HG02763 (cell line): ENCODE measurements around the gene NUDT13.

ENCODE experiments used
- ATAC-seq: cut with Tn5 transposase; IDR thresholded peaks from one replicate; pipeline ENCODE4 v1.9.1; 2021; ENCODE audit warnings: mild to moderate bottlenecking, moderate library complexity; ENCODE audit not compliant: unreplicated experiment

NUDT13 gene

DNA sequence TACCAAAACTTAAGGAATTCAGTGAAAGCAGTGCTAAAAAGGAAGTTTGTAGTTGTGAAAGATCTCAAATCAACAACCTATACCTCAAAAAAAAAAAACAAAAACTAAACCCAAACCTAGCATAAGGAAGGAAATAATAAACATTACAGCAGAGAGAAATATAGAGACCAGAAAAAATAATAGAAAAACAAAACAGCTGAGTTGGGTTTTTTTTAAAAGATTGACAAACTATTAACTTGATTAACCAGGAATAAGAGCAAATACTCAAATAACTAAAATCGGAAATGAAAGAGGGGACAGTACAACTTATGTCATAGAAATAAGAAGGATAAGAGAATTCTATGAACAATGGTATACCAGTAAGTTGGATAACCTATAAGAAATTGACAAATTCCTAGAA is 50.8 kb downstream of the NUDT13 start:
- ATAC-seq: no peak

DNA sequence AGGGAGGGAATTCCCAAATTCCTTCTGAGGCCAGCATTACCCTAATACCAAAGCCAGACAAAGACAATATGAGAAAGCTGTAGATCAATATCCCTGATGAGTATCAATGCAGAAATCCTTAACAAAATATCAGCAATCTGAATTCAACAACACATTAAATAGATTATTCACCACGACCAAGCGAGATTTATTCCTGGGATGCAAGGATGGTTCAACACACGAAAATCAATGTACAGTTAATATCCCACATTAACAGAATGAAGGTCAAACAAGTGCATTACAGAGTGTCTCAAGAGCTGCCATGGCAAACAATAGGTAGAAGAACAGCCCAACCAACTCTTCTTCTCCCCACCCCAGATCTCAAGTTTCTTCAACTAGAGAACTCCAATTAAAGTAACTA is 51.4 kb downstream of the NUDT13 start:
- ATAC-seq: no peak

DNA sequence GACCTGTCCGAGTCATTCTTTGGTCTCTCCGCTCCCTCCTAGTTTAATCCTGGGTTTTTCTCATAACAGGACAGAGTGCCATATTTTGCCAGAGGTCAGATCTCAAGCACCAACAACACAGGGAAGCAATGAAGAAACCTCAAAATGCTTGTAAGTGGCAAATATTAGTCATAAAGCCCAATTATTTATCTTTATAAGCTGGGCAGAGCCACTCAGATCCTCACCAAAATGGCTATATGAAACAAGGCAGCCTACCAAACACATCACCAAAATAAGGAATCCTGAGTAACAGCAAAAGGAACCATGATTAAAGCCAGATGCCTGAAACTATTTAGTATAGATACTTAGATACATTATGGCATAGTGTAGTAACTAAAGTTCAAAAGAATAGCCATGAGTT is 52.8 kb downstream of the NUDT13 start:
- ATAC-seq: no peak

DNA sequence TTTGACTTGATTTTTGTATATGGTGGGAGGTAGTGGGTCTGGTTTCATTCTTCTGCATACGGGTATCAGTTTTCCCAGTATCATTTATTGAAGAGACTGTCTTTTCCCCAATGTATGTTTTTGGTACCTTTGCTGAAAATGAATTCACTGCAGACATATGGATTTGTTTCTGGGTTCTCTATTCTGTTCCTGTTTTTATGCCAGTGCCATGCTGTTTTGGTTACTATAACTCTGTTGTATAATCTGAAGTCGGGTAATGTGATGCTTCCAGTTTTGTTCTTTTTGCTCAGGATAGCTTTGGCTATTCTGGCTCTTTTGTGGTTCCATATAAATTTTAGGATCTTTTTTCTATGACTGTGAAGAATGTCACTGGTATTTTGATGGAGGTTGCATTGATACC is 56.7 kb downstream of the NUDT13 start:
- no peak for ATAC-seq

DNA sequence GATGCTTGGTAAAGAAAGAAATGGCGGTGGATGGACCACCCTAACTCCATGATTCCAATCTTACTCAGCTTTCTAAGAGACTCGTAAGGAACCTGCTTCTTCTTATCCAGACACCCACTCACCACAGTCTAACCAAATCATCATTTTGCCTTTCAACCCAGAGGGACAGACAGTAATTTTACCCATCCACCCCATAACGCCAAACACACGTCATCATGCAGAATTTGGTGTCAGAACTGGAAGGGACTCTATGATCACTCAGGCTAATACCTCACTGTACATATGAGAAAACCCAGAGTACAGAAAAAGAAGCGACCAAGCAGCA is 57.2 kb downstream of the NUDT13 start:
- ATAC-seq: no peak

DNA sequence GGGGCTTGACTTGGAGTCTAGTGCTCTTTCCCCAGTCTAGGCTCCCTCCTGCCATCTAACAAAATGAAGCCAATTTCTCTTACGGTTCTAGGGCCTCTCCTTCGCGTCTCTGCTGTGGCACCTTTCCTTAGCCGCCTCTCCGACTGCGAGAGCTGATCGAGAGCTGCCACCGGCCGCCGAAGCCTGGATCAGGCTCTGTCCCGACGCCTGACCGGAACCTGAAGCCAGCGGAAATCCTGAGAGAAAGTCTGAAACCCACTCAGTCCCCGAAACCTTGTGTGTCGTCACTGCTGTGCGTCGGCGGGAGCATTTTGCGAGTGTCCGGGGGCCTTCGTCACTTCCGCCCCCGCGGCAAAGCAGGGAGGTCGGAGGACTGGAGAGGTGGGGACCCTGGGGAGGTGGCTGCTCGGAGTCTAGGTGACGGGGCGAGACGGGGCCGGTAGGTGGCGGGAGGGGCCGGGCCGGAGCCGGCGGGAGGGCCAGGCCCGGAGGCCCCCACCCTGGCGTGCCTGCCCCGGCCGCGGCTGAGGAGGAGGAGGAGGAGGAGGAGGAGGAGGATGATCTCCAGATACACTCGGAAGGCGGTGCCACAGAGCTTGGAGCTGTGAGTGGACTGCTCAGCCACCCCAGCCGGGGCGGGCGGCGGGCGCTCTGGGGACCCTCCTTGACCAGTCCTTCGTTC is 57.7 kb downstream of the NUDT13 start, which contains the start of the genes ECD and FAM149B1:
Gene ECD, minus strand, starts transcription at position 226 of the 682 bp plus-strand sequence. CDS start 4,071 bp downstream, outside the sequence.
Gene FAM149B1, plus strand, starts transcription at position 337 of the 682 bp plus-strand sequence. Its CDS starts 221 bp downstream, at position 558.
- ATAC-seq: peak; percentile 93

DNA sequence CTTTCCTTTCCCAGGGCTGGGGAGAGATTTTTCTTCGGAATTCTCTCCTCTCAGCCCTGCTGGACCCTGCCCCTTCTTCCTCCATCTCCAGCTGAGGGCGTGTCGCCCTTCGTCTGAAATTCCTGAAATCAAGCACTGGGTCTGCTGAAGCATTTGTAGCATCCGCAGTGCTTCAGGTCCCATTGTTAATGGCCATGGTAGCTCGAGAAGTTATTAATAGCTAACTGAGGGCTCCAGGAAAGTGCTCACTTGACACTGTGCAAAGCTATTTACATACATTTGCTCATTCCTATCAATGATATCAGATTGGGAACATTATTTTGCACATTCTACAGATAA is 58.2 kb downstream of the NUDT13 start:
- ATAC-seq: no peak

DNA sequence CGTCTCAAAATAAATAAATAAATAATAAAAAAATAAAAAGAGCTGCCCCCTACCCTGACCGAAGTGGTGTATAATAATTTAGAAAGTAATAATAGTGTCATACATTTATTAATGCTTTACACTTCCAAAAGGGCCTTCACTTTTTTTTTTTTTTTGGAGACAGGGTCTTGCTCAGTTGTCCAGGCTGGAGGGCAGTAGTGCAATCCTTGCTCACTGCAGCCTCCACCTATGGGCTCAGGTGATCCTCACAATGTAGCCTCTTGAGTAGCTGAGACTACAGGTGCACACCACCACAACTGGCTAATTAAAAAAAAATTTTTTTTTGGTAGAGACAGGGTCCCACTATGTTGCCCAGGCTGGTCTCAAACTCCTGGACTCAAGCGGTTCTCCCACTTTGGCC is 59.1 kb downstream of the NUDT13 start:
- no peak for ATAC-seq

DNA sequence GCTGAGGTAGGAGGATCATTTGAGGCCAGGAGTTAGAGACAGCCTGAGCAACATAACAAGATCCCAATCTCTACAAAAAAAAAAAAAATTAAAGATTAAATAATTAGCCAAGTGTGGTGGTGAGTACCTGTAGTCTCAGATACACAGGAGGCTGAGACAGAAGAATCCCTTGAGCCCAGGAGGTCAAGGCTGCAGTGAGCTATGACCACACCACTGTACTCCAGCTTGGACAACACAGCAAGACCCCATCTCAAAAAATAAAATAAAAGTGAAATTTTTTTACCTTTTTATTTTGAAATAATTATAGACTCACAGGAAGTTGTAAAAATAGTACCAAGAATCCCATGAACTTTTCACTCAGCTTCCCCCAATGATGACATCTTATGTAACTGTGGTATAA is 62.6 kb downstream of the NUDT13 start:
- no peak for ATAC-seq

DNA sequence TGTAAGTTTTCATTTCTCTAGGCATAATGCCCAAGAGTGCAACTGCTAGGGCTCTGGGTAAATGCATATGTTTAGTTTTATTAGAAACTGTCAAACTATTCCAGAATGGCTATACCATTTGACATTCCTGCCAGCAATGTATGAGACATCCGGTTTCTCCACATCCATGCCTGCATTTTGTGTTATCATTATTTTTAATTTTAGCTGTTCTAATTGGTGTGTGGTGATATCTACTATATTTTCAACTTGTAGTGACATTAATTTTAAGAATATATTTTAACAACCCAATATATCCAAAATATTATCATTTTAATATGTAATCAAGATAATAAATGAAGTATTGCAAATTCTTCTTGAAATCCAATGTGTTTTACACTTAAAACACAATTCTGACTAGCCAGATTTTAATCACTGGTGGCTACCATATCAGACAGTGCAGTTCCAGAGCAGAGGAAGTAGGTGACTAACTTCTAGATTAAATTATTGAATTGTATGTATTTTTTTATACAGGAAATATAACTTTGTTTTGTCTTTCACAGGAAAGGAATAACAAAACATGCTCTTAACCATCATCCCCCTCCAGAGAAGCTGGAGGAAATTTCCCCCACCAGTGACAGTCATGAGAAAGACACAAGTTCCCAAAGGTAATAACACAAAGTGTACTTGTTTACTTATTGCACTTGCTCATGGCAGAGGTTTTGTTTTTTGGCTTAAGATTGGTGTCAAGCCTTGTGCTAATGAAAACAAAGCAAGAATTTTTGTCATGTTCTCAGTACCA is 64.1 kb downstream of the NUDT13 start:
- ATAC-seq: no peak
